GM18873 (cell line): ENCODE measurements around the gene TTC36.
"Not testable (repeated sequence)": the region's sequence is repeated elsewhere in the genome, so short reads cannot be mapped to it uniquely, and the experiment has no call there.

ENCODE experiments used
- ATAC-seq: cut with Tn5 transposase; IDR thresholded peaks from one replicate; pipeline ENCODE4 v1.9.1; 2021; ENCODE audit warnings: mild to moderate bottlenecking, moderate library complexity, moderate number of reproducible peaks; ENCODE audit not compliant: unreplicated experiment, low FRiP score

Gene TTC36

DNA sequence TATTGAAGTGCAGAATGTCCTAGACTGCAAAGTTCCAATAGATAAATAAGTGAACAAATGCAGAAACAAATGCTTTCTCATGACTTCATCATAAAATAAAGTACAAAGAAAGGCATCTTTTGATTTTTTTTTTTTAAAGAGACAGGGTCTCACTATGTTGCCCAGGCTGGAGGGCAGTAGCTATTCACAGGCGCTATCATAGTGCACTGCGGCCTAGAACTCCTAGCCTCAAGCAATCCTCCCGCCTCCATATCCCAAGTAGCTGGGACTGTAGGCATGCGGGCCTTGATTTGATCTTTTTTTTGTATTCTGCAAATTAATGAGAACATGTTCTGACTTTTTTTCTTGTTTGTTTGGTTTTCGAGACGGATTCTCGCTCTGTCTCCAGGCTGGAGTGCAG, 47.4 kb downstream of the TTC36 start:
- no peak for ATAC-seq

DNA sequence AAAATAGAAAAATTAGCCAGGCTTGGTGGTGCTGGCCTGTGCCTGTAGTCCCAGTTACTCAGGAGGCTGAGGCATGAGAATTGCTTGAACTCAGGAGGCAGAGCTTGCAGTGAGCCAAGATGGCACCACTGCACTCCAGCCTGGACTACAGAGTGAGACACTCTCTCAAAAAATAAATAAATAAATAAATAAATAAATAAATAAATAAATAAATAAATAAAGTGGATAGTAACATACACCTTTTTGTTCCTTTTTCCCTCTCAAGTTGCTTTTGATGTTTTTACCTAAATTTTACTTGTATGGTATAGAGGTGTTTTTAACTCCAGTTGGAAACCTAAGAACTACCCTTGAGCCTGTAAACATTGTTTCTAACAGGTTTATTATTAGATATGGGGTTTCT, 50.7 kb downstream of the TTC36 start:
- ATAC-seq: not testable (repeated sequence)
